Erythroblast (primary cell): ENCODE measurements around the gene SFMBT1.

ENCODE experiments used
- GATA1 ChIP-seq: IDR thresholded peaks from 2 replicates; pipeline ENCODE4 v1.6.1; 2011; ENCODE audit warnings: low read depth, mild to moderate bottlenecking, control low read depth, low read length, moderate library complexity
- POLR2A ChIP-seq: IDR thresholded peaks from 2 replicates; pipeline ENCODE4 v1.6.1; 2011; ENCODE audit warnings: mild to moderate bottlenecking, low read length

DNA sequence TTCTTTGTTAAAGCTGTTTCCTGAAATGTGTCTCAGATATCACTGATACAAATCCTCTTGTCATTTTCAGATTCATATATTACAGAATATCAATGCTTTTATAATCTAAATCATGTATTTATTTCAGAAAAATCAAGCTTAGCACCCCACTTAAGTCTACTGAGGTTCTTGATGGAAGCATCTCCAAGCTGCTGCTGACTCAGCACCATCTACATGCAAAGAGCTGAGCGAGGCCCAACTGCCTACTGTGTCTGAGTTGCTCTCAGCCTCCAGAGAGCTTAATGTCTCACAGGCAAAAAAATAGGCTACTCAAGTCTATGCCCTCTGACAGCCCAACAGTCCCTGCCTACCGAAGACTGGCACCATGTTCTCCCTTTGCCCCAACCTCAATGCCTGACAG lies 119.3 kb downstream of the SFMBT1 start:
- TF ChIP-seq POLR2A (no peak), GATA1 (no peak)
